GM10248 (cell line): Measurements from ENCODE around the gene FSTL4.

Experiments used
- CTCF ChIA-PET: fragments of 300-600 bp; sonication (Branson Sonifier 250); formaldehyde crosslinking; extraction: SDS; loops from one replicate; lab custom pipeline; 2021; ENCODE audit warnings: antibody characterized with exemption; lab: Yijun Ruan, JAX
- POLR2A ChIA-PET: fragments of 350-650 bp; sonication (Branson Sonifier 250); formaldehyde crosslinking; extraction: SDS; loops from one replicate; lab custom pipeline; 2020; ENCODE audit warnings: antibody characterized with exemption; lab: Yijun Ruan, JAX
- DNase-seq: peaks from one replicate; pipeline ENCODE4 v3.0.0; 2012; ENCODE audit errors: extremely low spot score
- TF ChIP-seq, protein P1 (sequence below): IDR thresholded peaks from 2 replicates; pipeline ENCODE4 v1.5.1; 2012; ENCODE audit warnings: mild to moderate bottlenecking, low read depth; ENCODE audit errors: extremely low read depth, missing control alignments, control extremely low read depth

The FSTL4 gene

DNA sequence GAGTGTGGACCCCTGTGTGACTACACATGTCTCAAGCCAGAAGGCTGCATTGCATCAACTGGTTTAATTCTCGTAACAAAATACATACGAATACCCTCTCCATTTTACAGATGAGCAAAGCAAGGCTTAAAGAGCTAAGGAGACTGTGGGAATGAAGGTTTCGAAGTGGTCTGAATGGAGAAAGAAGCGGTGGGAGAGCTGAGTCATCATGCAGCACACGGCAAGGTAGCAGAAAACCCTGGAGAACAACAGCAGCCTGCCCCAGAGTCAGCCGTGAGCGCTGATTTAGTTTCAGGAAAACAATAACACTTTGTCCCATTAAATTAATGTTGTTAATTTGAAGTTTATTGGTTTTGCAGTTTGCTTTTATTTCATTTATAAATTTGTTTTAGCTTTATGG, 336.7 kb downstream of the FSTL4 start:
- CTCF ChIA-PET, result interaction anchor here (1.3 kb wide), 1 partner anchor 13 kb away, joined by 4 read pairs; no protein-coding TSS in a partner anchor
- POLR2A ChIA-PET, result no interaction called here
- TF ChIP-seq, protein P1, sequence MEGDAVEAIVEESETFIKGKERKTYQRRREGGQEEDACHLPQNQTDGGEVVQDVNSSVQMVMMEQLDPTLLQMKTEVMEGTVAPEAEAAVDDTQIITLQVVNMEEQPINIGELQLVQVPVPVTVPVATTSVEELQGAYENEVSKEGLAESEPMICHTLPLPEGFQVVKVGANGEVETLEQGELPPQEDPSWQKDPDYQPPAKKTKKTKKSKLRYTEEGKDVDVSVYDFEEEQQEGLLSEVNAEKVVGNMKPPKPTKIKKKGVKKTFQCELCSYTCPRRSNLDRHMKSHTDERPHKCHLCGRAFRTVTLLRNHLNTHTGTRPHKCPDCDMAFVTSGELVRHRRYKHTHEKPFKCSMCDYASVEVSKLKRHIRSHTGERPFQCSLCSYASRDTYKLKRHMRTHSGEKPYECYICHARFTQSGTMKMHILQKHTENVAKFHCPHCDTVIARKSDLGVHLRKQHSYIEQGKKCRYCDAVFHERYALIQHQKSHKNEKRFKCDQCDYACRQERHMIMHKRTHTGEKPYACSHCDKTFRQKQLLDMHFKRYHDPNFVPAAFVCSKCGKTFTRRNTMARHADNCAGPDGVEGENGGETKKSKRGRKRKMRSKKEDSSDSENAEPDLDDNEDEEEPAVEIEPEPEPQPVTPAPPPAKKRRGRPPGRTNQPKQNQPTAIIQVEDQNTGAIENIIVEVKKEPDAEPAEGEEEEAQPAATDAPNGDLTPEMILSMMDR, result no peak
- DNase-seq, result no peak

DNA sequence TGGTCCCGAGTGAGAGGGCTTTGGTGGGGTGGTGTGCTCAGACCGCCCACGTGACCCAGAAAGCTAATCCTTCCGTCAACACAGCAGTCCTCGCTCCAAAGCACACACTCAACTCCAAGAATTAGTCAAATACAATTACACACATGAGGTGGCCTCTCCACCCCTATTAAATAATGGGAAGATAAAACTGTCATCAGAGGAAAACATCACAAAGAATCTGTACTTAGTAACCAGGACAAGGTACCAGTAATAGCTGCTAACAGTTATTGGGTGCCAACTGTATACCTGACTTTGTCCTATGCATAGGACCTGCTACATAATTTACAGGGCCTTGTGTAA, 337.8 kb downstream of the FSTL4 start:
- POLR2A ChIA-PET, result no interaction called here
- no peak for DNase-seq
- CTCF ChIA-PET, result interaction anchor here (1.2 to 1.4 kb wide), 2 partner anchors 17 to 45 kb away, joined by 3 read pairs; no protein-coding TSS in a partner anchor
- TF ChIP-seq, protein P1, result no peak

DNA sequence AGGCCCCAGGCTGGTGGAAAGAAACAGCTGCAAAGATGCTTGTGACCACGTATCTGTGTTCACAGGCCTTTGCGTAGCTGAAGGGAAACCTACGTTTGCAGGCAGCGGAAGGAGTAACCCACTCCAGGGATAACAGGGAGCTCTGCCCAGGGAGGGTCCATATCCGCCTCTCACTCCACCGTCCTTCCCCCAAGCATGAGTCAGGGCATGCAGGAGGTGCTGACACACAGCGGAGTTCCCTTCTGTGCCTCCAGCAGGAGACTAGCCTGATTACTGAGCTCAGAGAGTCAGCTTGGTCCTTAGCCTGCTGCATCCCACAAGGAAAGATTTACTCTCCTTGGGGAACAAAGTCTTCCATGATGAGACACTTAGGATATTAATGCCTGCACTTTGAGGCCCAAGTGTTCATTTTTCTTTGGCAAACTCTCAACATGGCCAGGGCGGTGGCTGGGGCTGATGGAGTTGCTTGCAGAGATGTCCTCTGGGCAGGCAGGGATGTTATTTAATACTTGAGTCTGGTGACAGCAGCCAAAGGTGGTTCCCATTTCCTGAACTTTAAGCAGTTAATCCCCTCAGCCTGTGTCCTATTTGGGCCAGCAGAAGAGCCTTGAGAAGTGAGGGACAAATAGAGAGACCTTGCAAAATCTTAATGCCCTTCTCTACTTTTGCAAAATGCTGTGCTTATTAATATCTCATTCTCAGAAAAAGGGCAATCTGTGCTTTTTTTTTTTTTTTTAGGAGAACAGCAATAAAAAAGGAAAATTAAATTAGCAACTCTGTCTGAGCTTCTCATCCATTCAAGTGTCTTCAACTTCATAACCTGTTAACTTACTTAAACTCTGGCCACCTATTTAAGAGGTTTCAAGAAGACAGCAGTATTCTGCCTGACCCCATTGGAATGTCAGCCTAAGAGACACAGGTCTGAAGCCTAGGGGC, 338.4 kb downstream of the FSTL4 start:
- ChIA-PET CTCF (interaction anchor here (1.2 to 1.5 kb wide), 5 partner anchors 13 to 46 kb away, joined by 3 read pairs; no protein-coding TSS in a partner anchor), POLR2A (no interaction called here)
- DNase-seq, result no peak
- TF ChIP-seq, protein P1, result no peak

DNA sequence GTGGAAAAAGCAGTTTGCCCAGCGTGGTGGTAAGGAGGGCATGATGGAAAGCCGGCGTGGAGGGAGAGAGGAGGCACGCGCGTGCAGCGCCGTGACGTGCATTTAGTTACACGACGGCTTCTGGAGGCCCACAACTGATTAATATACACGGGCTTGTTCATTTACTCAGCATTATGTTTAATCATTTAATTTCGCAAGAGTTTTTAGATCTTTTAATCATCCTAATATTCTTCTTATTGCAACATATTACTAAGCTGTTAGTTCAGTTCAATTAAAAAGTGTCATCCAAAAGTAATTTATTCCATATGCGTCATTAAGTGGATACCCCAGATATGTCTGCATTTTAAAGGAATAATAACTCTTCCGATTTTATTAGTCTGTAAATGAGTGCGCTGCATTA, 340.0 kb downstream of the FSTL4 start:
- TF ChIP-seq, protein P1, result no peak
- ChIA-PET POLR2A (no interaction called here), CTCF (interaction anchor here (1.0 to 1.4 kb wide), 4 partner anchors 14 to 26 kb away, joined by 3 read pairs; no protein-coding TSS in a partner anchor)
- DNase-seq, result no peak

DNA sequence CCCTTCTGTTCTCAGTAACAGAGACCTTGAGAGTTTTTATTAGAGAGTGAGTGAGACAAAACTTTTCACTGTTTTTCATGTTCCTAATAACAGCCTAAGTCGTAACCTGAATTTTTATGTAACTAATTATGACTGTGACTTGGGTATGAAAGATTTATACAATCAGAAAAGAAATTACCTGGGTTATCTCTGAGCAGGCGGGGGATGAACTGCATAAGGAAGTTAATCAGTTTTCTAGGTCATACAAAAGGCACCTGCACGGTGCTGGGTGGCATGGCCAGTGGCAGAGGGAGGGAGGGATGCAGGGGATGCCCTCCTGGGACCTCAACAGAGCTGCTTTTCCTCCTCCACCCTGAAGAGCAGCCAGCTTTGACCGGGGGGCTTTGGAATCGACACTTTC, 340.7 kb downstream of the FSTL4 start:
- DNase-seq, result no peak
- ChIA-PET POLR2A (no interaction called here), CTCF (interaction anchor here (1.0 kb wide), 1 partner anchor 16 kb away, joined by 3 read pairs; no protein-coding TSS in a partner anchor)
- TF ChIP-seq, protein P1, result no peak

DNA sequence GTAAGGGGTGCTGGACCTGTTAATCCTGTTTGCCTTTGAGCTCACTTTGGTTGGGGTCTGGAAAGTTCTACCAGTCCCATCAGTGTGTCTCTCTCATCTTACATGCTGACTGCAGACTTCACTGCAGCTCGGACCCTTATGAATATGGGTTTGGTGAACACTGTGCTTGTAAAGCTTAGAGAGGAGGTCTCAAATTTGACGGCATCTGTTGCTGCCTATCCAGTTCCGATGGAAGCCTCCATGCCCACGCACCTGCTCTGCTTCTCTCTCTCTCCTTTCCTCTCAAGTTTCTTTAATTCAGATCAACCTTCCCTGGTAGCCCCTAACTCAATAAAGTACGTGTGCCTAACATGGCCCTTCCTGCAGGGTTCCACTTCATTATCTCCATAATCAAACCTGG, 342.6 kb downstream of the FSTL4 start:
- POLR2A ChIA-PET, result no interaction called here
- CTCF ChIA-PET, result interaction anchor here (1.1 to 1.2 kb wide), 2 partner anchors 9 to 19 kb away, joined by 3 read pairs; no protein-coding TSS in a partner anchor
- no peak for DNase-seq
- TF ChIP-seq, protein P1, result no peak
